NCI-H1048 (cell line): ENCODE results near the gene GATA3.

Experiments used
- DNase-seq: peaks from one replicate; lab custom pipeline; 2025; lab: John Stamatoyannopoulos, UW

The GATA3 gene

GRCh38 chr10:8102708-8103401, 48.4 kb downstream of the GATA3 start:
- DNase-seq = no peak

GRCh38 chr10:8103543-8103942, 49.1 kb downstream of the GATA3 start:
- no peak for DNase-seq

GRCh38 chr10:8104005-8104404, 49.5 kb downstream of the GATA3 start:
- no peak for DNase-seq

- DNase-seq = no peak
Measured at GRCh38 chr10:8104721-8105120, 50.2 kb downstream of the GATA3 start.

GRCh38 chr10:8105932-8106331, 51.4 kb downstream of the GATA3 start:
- no peak for DNase-seq

GRCh38 chr10:8112230-8112905, 57.9 kb downstream of the GATA3 start:
- DNase-seq = no peak

- DNase-seq = no peak
Measured at GRCh38 chr10:8112942-8113442, 58.5 kb downstream of the GATA3 start.

GRCh38 chr10:8113616-8114015, 59.1 kb downstream of the GATA3 start:
- no peak for DNase-seq

GRCh38 chr10:8114741-8115617, 60.5 kb downstream of the GATA3 start:
- DNase-seq = no peak

GRCh38 chr10:8115618-8115980, 61.1 kb downstream of the GATA3 start:
- no peak for DNase-seq

GRCh38 chr10:8116474-8116873, 62.0 kb downstream of the GATA3 start:
- no peak for DNase-seq

- no peak for DNase-seq
Measured at GRCh38 chr10:8116926-8117493, 62.5 kb downstream of the GATA3 start.

GRCh38 chr10:8121201-8121890, 66.9 kb downstream of the GATA3 start:
- DNase-seq = no peak

- no peak for DNase-seq
Measured at GRCh38 chr10:8122611-8123369, 68.3 kb downstream of the GATA3 start.

GRCh38 chr10:8124436-8124835, 69.9 kb downstream of the GATA3 start:
- no peak for DNase-seq
